Ishikawa (cell line): Measurements from ENCODE around the gene GINS3.

ENCODE experiments used
- CEBPB ChIP-seq: IDR thresholded peaks from 2 replicates; pipeline ENCODE4 v1.6.1; 2012
- CREB1 ChIP-seq: IDR thresholded peaks from 2 replicates; pipeline ENCODE4 v1.6.1; 2012; ENCODE audit warnings: low read depth
- NFIC ChIP-seq: IDR thresholded peaks from 2 replicates; pipeline ENCODE4 v1.6.1; 2012
- RAD21 ChIP-seq: IDR thresholded peaks from 2 replicates; pipeline ENCODE4 v1.6.1; 2012; ENCODE audit warnings: low read depth
- TAF1 ChIP-seq: IDR thresholded peaks from 2 replicates; pipeline ENCODE4 v1.6.1; 2012; ENCODE audit warnings: low read depth, mild to moderate bottlenecking
- TCF12 ChIP-seq: IDR thresholded peaks from 2 replicates; pipeline ENCODE4 v1.6.1; 2012; ENCODE audit warnings: low read depth
- TF ChIP-seq, protein P1 (sequence below): IDR thresholded peaks from 2 replicates; pipeline ENCODE4 v1.6.1; 2012
- TF ChIP-seq, protein P2 (sequence below): IDR thresholded peaks from 2 replicates; pipeline ENCODE4 v1.6.1; 2012; ENCODE audit warnings: low read depth, mild to moderate bottlenecking
- TF ChIP-seq, protein P3 (sequence below): IDR thresholded peaks from 2 replicates; pipeline ENCODE4 v1.6.1; 2012

DNA sequence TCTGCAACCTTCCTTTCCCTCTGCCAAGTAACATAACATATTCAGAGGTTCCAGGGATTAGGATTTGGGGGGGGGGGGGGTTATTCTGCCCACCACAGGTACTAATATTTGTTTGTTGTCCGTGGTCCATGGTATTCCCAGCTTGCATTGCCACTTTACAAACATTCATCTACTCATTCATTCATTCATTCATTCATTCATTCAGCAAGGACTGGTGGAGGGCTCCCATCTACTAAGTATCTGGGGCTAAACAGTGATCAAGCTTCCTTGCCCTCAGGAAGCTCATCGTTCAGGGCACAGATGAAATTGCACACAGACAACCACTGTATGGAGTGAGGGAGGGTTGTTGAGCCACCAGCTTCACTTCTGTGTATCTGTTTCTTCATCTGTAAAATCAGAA is 61.9 kb downstream of the GINS3 start:
- TF ChIP-seq TAF1 (no peak), CREB1 (no peak), RAD21 (no peak), NFIC (no peak), CEBPB (no peak), TCF12 (no peak)
- TF ChIP-seq, protein P1, sequence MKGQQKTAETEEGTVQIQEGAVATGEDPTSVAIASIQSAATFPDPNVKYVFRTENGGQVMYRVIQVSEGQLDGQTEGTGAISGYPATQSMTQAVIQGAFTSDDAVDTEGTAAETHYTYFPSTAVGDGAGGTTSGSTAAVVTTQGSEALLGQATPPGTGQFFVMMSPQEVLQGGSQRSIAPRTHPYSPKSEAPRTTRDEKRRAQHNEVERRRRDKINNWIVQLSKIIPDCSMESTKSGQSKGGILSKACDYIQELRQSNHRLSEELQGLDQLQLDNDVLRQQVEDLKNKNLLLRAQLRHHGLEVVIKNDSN, result no peak
- TF ChIP-seq, protein P2, sequence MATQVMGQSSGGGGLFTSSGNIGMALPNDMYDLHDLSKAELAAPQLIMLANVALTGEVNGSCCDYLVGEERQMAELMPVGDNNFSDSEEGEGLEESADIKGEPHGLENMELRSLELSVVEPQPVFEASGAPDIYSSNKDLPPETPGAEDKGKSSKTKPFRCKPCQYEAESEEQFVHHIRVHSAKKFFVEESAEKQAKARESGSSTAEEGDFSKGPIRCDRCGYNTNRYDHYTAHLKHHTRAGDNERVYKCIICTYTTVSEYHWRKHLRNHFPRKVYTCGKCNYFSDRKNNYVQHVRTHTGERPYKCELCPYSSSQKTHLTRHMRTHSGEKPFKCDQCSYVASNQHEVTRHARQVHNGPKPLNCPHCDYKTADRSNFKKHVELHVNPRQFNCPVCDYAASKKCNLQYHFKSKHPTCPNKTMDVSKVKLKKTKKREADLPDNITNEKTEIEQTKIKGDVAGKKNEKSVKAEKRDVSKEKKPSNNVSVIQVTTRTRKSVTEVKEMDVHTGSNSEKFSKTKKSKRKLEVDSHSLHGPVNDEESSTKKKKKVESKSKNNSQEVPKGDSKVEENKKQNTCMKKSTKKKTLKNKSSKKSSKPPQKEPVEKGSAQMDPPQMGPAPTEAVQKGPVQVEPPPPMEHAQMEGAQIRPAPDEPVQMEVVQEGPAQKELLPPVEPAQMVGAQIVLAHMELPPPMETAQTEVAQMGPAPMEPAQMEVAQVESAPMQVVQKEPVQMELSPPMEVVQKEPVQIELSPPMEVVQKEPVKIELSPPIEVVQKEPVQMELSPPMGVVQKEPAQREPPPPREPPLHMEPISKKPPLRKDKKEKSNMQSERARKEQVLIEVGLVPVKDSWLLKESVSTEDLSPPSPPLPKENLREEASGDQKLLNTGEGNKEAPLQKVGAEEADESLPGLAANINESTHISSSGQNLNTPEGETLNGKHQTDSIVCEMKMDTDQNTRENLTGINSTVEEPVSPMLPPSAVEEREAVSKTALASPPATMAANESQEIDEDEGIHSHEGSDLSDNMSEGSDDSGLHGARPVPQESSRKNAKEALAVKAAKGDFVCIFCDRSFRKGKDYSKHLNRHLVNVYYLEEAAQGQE, result no peak
- TF ChIP-seq, protein P3, sequence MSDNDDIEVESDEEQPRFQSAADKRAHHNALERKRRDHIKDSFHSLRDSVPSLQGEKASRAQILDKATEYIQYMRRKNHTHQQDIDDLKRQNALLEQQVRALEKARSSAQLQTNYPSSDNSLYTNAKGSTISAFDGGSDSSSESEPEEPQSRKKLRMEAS, result no peak
